Breast epithelium (tissue), 3 donors: ENCODE results near the gene FASN.

Experiments used
- CTCF ChIP-seq, 3 donors: fragments of 450-650 bp; IDR thresholded peaks; one replicate each; pipeline ENCODE4 v1.5.1; 2016 to 2017; ENCODE audit warnings: antibody characterized with exemption in 3 of 3, mild to moderate bottlenecking in 3 of 3, moderate library complexity in 3 of 3
- POLR2AphosphoS5 ChIP-seq, 3 donors: sonication (generic); formaldehyde crosslinking; IDR thresholded peaks; one replicate each; pipeline ENCODE4 v1.6.1; 2017; ENCODE audit warnings: antibody characterized with exemption in 3 of 3

- TF ChIP-seq CTCF (IDR thresholded peaks at IDR 0.05) (no peak), POLR2AphosphoS5 (IDR thresholded peaks at IDR 0.05) (no peak)
Measured at GRCh38 chr17:82105417-82105881, 7.4 kb upstream of the FASN start.
